GM12874 (cell line): ENCODE measurements around the gene DNAI1.

Source experiments
- TF ChIP-seq, protein P1 (sequence below): IDR thresholded peaks from 2 replicates; pipeline ENCODE4 v1.5.1; 2011; ENCODE audit warnings: low read depth, mild to moderate bottlenecking, control low read depth, low read length, moderate library complexity; ENCODE audit not compliant: insufficient read depth

Gene DNAI1

DNA sequence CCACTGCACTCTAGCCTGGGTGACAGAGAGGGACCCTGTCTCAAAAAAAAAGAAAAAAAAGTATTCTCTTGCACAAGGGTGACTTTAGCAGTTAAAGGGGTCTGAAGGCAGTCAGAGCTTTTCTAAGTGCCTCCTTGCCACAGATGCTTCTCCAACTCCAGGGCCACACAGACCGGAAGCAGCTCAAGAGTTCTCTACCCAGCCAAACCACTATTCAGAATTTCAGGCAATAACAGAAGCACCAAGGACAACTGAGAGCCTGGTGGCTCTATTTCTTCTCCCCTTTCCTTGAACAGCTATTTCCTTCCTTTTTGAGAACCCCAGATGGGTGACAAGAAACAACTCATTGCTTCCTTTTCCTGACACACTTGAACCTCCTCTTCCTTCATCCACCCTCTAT is 2.5 kb upstream of the DNAI1 start:
- TF ChIP-seq, protein P1, sequence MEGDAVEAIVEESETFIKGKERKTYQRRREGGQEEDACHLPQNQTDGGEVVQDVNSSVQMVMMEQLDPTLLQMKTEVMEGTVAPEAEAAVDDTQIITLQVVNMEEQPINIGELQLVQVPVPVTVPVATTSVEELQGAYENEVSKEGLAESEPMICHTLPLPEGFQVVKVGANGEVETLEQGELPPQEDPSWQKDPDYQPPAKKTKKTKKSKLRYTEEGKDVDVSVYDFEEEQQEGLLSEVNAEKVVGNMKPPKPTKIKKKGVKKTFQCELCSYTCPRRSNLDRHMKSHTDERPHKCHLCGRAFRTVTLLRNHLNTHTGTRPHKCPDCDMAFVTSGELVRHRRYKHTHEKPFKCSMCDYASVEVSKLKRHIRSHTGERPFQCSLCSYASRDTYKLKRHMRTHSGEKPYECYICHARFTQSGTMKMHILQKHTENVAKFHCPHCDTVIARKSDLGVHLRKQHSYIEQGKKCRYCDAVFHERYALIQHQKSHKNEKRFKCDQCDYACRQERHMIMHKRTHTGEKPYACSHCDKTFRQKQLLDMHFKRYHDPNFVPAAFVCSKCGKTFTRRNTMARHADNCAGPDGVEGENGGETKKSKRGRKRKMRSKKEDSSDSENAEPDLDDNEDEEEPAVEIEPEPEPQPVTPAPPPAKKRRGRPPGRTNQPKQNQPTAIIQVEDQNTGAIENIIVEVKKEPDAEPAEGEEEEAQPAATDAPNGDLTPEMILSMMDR: no peak

DNA sequence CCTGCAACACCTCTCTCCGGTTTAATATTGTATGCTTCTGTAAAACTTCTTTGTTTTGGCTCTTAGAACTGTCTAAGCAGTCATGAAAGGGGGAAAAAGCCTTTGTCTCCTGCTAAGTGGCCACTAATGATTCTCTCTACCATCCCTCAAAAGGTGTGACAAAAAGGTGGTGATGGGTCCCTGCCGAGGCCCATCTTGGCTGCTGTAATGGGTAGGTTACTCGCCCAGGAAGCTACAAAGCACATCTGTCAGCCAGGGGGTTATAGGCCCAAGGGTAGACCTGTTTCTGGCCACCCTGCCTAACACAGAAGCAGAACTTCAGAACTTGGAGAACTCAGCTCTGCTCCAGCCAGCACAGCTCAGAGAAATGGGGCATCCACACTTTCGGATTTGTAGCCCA is 1.9 kb upstream of the DNAI1 start:
- TF ChIP-seq, protein P1: no peak

DNA sequence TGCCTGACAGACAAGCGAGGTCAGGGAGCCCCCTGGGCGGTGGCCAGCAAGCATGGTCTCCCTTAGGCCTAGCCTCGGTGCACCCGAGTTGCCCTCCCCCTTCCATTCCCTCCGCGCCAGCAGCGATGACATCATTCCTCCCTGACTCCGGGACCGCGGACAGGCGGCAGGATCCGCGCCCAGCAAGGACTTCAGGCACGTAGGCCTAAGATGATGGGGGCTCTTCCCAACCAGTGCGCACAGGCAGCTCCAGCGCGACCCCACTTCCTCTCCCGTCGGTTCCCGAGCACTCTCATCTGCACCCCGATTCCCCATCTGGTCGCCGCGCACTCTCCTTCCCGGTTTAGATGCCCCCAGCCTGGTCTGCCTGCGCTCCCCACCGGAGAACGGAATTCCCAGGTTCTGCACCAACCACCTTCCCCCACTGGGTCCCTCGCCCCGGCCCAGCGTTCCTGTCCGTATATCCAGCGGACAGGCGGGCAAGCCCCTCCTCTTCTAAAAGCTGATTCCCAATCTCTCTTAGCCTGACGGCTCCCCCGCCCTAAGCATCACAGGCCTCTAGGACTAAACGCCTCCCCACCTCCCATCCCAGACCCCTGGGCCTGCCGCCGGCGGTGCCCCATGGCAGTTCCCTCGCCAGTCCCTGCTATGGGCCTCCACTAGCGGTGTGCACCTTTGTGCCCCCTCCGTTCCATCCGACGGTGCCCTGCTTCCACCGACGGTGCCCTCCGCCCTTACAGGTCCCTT is 1.2 kb upstream of the DNAI1 start:
- TF ChIP-seq, protein P1: no peak

DNA sequence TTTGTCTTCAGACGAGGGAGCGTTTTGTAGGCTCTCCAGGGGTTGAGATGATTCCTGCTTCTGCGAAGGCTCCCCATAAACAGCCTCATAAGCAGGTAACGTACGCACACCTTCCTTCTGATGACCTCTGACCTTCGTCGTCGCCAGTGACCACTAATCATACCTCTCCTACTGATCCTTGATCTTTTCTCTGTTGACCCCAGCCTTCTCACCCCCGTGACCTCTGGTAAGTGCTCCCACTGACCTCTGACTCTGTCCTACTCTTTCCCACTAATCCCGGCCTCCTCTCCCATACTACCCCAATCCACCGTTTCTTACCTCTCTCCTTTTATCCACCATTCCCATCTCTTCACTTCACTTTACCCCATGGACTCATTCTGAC is 345 bp downstream of the DNAI1 start:
- TF ChIP-seq, protein P1: no peak

DNA sequence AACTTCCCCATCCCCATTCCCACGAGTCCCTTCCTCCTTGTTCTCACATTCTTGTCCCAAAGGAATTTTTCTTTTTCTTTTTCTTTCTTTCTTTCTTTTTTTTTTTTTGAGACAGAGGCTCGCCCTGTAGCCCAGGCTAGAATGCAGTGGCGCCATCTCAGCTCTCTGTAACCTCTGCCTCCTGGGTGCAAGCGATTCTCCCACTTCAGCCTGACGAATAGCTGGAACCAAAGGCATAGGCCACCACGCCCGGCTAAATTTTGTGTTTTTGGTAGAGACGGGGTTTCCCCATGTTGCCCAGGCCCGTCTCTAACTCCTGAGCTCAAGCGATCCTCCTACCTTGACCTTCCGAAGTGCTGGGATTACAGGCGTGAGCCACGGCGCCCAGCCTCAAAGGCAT is 751 bp downstream of the DNAI1 start:
- TF ChIP-seq, protein P1: no peak

DNA sequence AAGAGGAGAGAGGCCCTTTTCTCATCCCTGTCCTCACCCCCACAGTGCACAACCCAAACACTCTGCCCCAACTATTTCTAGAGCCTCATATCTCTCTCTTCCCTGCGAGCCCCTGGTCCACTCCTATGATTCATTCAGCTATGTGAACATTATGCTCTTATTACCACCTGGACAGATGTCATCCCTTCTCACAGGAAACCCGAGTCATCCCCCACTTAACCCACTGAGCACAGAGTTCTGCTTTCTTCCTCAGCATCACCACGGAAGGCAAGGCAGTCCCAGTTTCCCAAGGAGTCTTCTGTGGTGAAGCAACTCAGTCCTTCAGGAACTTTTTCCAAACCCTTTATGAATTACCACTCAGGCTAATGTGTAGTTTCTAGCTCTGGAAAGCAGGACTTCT is 1.3 kb downstream of the DNAI1 start:
- TF ChIP-seq, protein P1: no peak

- TF ChIP-seq, protein P1: no peak
Measured at GRCh38 chr9:34463098-34463900, 4.7 kb downstream of the DNAI1 start.
